Panc1 (cell line): ENCODE data around the gene PLXNA2. TPM values are rescaled to one million over a fixed set of nuclear protein-coding genes. Genes with fewer than 3 reads are reported as not detected.

ENCODE experiments used
- ATAC-seq: fragments of 200-7000 bp; cut with Tn5 transposase; 2 replicates; pipeline ENCODE4 v1.9.1; 2020; ENCODE audit warnings: mild to moderate bottlenecking, moderate library complexity
- BruUV-seq: library from RNA; stranded (reverse); fragments of 400-500 nt; replicated peaks from 2 replicates; lab custom pipeline; 2021; lab: Mats Ljungman, UMichigan
- CTCF ChIA-PET: fragments of 300-600 bp; sonication (Branson Sonifier 250); formaldehyde crosslinking; loops from one replicate; lab custom pipeline; 2022; ENCODE audit warnings: antibody characterized with exemption; lab: Charles Lee
- POLR2A ChIA-PET: fragments of 300-600 bp; sonication (Branson Sonifier 250); formaldehyde crosslinking; loops from one replicate; lab custom pipeline; 2022; ENCODE audit warnings: antibody characterized with exemption; lab: Charles Lee
- DNase-seq: peaks from one replicate; pipeline ENCODE4 v3.0.0-alpha.2; 2010; ENCODE audit warnings: low read depth, low spot score
- H3K27ac ChIP-seq: 2 replicates; pipeline ENCODE4 v1.5.1; 2011; ENCODE audit warnings: mild to moderate bottlenecking, low read length, inconsistent platforms
- H3K27me3 ChIP-seq: fragments of 200-500 bp; sonication (Bioruptor generic); 2 replicates; pipeline ENCODE4 v1.6.0; 2014; ENCODE audit warnings: low read length, inconsistent platforms; ENCODE audit not compliant: control insufficient read depth, insufficient read depth
- H3K36me3 ChIP-seq: fragments of 200-500 bp; sonication (Bioruptor generic); 2 replicates; pipeline ENCODE4 v1.5.1; 2014; ENCODE audit warnings: inconsistent platforms, mild to moderate bottlenecking, low read length, moderate library complexity; ENCODE audit not compliant: control insufficient read depth, insufficient read depth
- H3K4me1 ChIP-seq: 2 replicates; pipeline ENCODE4 v1.5.1; 2011; ENCODE audit warnings: inconsistent platforms, mild to moderate bottlenecking, low read length, moderate library complexity; ENCODE audit not compliant: control insufficient read depth, insufficient read depth
- H3K4me3 ChIP-seq, 2 experiments: 2 replicates each; pipeline ENCODE4 v1.5.1; 2011 to 2012; ENCODE audit warnings: low read depth in 2 of 2, low read length in 2 of 2, mild to moderate bottlenecking in 2 of 2, inconsistent platforms in 1 of 2, moderate library complexity in 1 of 2
- H3K9me3 ChIP-seq: fragments of 200-500 bp; sonication (Bioruptor generic); 2 replicates; pipeline ENCODE4 v1.5.1; 2014; ENCODE audit warnings: low read depth, mild to moderate bottlenecking, inconsistent platforms, low read length, moderate library complexity; ENCODE audit not compliant: control insufficient read depth, insufficient read depth
- POLR2AphosphoS5 ChIP-seq: IDR thresholded peaks from 2 replicates; pipeline ENCODE4 v1.6.1; 2012; ENCODE audit warnings: mild to moderate bottlenecking, low read depth, low read length, moderate library complexity
- SIN3A ChIP-seq: IDR thresholded peaks from 2 replicates; pipeline ENCODE4 v1.6.1; 2012; ENCODE audit warnings: low read depth, mild to moderate bottlenecking, low read length, moderate library complexity, borderline replicate concordance; ENCODE audit not compliant: insufficient read depth
- TCF7L2 ChIP-seq: IDR thresholded peaks from 2 replicates; pipeline ENCODE4 v1.6.1; 2011; ENCODE audit warnings: mild to moderate bottlenecking, low read depth, low read length, inconsistent platforms
- in situ Hi-C: cut with HindIII; loops from 2 replicates; pipeline ENCODE4 v1.10.0; 2016; ENCODE audit warnings: low sequenced_read_pairs, low pct_unique_long_range_greater_than_20kb
- intact Hi-C: fragments of 100-400 bp; cut with micrococcal nuclease; formaldehyde crosslinking; loops from one replicate; pipeline ENCODE4 v1.10.0; 2022; ENCODE audit not compliant: unreplicated experiment
- total RNA-seq: library from RNA; stranded (reverse); gene quantifications from one replicate; pipeline ENCODE4 v1.2.1, GENCODE V29; 2021; ENCODE audit not compliant: unreplicated experiment
- TF ChIP-seq, protein P1 (sequence below), 2 experiments: IDR thresholded peaks; 2 replicates each; pipeline ENCODE4 v1.6.1; 2011 to 2012; ENCODE audit warnings: low read depth in 2 of 2, control low read depth in 1 of 2, low read length in 1 of 2, mild to moderate bottlenecking in 1 of 2, moderate library complexity in 1 of 2; ENCODE audit not compliant: insufficient read depth in 1 of 2
- TF ChIP-seq, protein P2 (sequence below): fragments of 450-650 bp; IDR thresholded peaks from 2 replicates; pipeline ENCODE4 v1.5.1; 2017; ENCODE audit warnings: mild to moderate bottlenecking

Gene PLXNA2
- total RNA-seq, 1 experiment from 2014 or later = 0.98 TPM

DNA sequence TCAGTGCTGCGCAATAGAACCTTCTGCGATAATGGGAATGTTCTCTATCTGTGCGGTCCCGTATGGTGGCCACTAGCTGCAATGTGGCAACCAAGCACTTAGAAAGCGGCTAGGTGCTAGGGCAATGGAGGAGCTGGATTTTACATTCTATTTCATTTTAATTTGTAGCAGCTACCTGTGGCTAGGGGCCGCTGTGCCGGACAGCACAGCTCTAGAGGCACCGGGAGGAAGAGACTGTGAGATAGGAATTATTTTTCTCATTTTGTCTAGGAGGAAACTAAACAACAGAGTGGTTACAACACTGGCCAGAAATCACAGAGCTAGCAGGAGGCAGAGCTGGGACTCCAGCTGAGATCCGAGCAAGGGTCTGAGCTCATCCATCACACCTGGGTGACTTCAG lies 202.7 kb downstream of the PLXNA2 start:
- no peak overlapping the region for H3K4me3 ChIP-seq
- in situ Hi-C loops = no loop called here
- ChIA-PET CTCF (interaction anchor here (0.6 to 1.8 kb wide), 2 partner anchors 204 to 886 kb away, joined by 3 to 4 read pairs; no protein-coding TSS in a partner anchor), POLR2A (no interaction called here)
- H3K9me3 ChIP-seq = no peaks in the 10 kb centered on the region
- TF ChIP-seq SIN3A (no peak), TCF7L2 (no peak), POLR2AphosphoS5 (no peak)
- TF ChIP-seq, protein P1, sequence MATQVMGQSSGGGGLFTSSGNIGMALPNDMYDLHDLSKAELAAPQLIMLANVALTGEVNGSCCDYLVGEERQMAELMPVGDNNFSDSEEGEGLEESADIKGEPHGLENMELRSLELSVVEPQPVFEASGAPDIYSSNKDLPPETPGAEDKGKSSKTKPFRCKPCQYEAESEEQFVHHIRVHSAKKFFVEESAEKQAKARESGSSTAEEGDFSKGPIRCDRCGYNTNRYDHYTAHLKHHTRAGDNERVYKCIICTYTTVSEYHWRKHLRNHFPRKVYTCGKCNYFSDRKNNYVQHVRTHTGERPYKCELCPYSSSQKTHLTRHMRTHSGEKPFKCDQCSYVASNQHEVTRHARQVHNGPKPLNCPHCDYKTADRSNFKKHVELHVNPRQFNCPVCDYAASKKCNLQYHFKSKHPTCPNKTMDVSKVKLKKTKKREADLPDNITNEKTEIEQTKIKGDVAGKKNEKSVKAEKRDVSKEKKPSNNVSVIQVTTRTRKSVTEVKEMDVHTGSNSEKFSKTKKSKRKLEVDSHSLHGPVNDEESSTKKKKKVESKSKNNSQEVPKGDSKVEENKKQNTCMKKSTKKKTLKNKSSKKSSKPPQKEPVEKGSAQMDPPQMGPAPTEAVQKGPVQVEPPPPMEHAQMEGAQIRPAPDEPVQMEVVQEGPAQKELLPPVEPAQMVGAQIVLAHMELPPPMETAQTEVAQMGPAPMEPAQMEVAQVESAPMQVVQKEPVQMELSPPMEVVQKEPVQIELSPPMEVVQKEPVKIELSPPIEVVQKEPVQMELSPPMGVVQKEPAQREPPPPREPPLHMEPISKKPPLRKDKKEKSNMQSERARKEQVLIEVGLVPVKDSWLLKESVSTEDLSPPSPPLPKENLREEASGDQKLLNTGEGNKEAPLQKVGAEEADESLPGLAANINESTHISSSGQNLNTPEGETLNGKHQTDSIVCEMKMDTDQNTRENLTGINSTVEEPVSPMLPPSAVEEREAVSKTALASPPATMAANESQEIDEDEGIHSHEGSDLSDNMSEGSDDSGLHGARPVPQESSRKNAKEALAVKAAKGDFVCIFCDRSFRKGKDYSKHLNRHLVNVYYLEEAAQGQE (IDR thresholded peaks at IDR 0.05; ENCODE audit: insufficient read depth in 1 of 2, low read depth in 2 of 2, low read length in 1 of 2) = no peak
- TF ChIP-seq, protein P2, sequence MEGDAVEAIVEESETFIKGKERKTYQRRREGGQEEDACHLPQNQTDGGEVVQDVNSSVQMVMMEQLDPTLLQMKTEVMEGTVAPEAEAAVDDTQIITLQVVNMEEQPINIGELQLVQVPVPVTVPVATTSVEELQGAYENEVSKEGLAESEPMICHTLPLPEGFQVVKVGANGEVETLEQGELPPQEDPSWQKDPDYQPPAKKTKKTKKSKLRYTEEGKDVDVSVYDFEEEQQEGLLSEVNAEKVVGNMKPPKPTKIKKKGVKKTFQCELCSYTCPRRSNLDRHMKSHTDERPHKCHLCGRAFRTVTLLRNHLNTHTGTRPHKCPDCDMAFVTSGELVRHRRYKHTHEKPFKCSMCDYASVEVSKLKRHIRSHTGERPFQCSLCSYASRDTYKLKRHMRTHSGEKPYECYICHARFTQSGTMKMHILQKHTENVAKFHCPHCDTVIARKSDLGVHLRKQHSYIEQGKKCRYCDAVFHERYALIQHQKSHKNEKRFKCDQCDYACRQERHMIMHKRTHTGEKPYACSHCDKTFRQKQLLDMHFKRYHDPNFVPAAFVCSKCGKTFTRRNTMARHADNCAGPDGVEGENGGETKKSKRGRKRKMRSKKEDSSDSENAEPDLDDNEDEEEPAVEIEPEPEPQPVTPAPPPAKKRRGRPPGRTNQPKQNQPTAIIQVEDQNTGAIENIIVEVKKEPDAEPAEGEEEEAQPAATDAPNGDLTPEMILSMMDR = no peak
- no peaks in the 10 kb centered on the region for H3K36me3 ChIP-seq
- H3K27me3 ChIP-seq = no peaks in the 10 kb centered on the region
- no peaks in the 10 kb centered on the region for H3K4me1 ChIP-seq
- intact Hi-C loops = no loop called here
- BruUV-seq = no TSS peak
- no peak overlapping the region for H3K27ac ChIP-seq
- no peak for ATAC-seq
- DNase-seq = no peak

DNA sequence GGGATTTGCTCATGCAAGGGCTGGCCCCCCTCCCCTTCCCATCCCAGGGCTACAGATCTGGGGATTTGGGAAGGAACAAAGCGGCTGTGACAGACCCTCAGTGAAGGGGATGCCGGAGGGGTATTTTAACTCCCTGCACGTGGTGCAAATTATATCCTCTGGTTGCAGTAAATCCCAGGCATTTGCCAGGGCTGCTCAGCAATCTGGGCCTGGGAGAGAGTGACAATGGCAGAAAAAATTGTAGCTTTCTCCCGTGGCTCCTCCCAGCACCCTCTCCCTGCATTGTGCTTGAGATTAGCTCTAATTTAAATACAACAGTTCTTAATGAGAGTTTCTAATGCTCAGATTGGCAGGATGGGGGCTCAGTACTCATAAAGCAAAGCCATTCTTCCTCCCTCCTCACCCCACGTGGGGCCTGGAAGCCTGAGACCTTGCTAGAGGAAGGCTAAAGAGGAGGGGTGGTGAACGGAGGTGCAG lies 203.3 kb downstream of the PLXNA2 start:
- no peak for TF ChIP-seq POLR2AphosphoS5
- no peak for TF ChIP-seq TCF7L2
- TF ChIP-seq, protein P2 = no peak
- TF ChIP-seq SIN3A = no peak
- TF ChIP-seq, protein P1 (IDR thresholded peaks at IDR 0.05; ENCODE audit: insufficient read depth in 1 of 2, low read depth in 2 of 2, low read length in 1 of 2) = no peak
- no peaks in the 10 kb centered on the region for H3K4me1 ChIP-seq
- in situ Hi-C loops = no loop called here
- H3K9me3 ChIP-seq = no peaks in the 10 kb centered on the region
- H3K27ac ChIP-seq = no peak overlapping the region
- no peak for DNase-seq
- H3K36me3 ChIP-seq = no peaks in the 10 kb centered on the region
- H3K27me3 ChIP-seq = no peaks in the 10 kb centered on the region
- no TSS peak for BruUV-seq
- no peak for ATAC-seq
- H3K4me3 ChIP-seq = no peak overlapping the region
- ChIA-PET CTCF (interaction anchor here (0.6 to 1.8 kb wide), 2 partner anchors 204 to 886 kb away, joined by 3 to 4 read pairs; no protein-coding TSS in a partner anchor), POLR2A (no interaction called here)
- intact Hi-C loops = no loop called here
